GM12892 (cell line): ENCODE measurements around the gene SMOC2.

ENCODE experiments used
- POLR2AphosphoS5 ChIP-seq: IDR thresholded peaks from 2 replicates; pipeline ENCODE4 v1.6.1; 2011; ENCODE audit warnings: low read depth, low read length, control low read depth
- TAF1 ChIP-seq: IDR thresholded peaks from 2 replicates; pipeline ENCODE4 v1.6.1; 2011; ENCODE audit warnings: low read depth, mild to moderate bottlenecking, control low read depth, low read length, borderline replicate concordance

DNA sequence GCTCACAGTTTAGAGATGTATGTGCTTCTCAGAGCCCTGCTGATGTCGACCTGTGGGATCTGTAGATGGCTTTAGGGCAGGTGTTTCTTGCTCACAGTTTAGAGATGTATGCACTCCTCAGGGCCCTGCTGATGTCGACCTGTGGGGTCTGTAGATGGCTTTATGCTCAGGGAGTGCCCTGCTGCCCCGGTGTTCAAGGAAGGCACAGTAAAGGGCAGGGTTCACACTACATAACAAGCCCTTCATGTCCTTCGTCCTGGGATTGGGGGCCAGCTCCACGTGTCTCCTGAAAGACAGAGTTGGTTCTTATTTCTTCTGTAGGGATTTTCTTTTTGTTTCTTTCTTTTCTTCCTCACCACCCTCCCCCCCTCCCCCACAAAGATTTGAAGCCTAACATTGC, 91.1 kb downstream of the SMOC2 start:
- TF ChIP-seq TAF1 (no peak), POLR2AphosphoS5 (no peak)
